OCI-LY7 (cell line): ENCODE results near the gene AUNIP. TPM values are rescaled to one million over a fixed set of nuclear protein-coding genes. Genes with fewer than 3 reads are reported as not detected.

Source experiments
- BruUV-seq: library from RNA; stranded (reverse); fragments of 400-500 nt; replicated peaks from 2 replicates; lab custom pipeline; 2021; lab: Mats Ljungman, UMichigan
- CTCF ChIA-PET: fragments of 300-600 bp; sonication (Branson Sonifier 250); formaldehyde crosslinking; loops from one replicate; lab custom pipeline; 2022; ENCODE audit warnings: antibody characterized with exemption; ENCODE audit not compliant: unreplicated experiment; lab: Charles Lee
- POLR2A ChIA-PET: fragments of 300-600 bp; sonication (Branson Sonifier 250); formaldehyde crosslinking; loops from one replicate; lab custom pipeline; 2022; ENCODE audit warnings: antibody characterized with exemption; lab: Charles Lee
- DNase-seq: peaks from one replicate; pipeline ENCODE4 v3.0.0-alpha.2; 2015; ENCODE audit warnings: low spot score
- H2AFZ ChIP-seq: fragments of 200-600 bp; sonication (generic), shearing (Covaris generic); 2 replicates; pipeline ENCODE4 v1.6.1; 2014; ENCODE audit warnings: mild to moderate bottlenecking, antibody characterized with exemption, low read length, moderate library complexity
- H3K27ac ChIP-seq: fragments of 200-600 bp; sonication (generic); 2 replicates; pipeline ENCODE4 v1.5.1; 2014; ENCODE audit warnings: mixed run types, low read depth, mild to moderate bottlenecking, moderate library complexity, low read length, inconsistent platforms; ENCODE audit not compliant: poor library complexity, severe bottlenecking
- H3K36me3 ChIP-seq: fragments of 200-600 bp; sonication (generic); 2 replicates; pipeline ENCODE4 v1.6.1; 2014; ENCODE audit warnings: mild to moderate bottlenecking, antibody characterized with exemption, low read length, moderate library complexity, mixed read lengths; ENCODE audit not compliant: insufficient read depth
- H3K4me1 ChIP-seq: fragments of 200-600 bp; sonication (generic); 2 replicates; pipeline ENCODE4 v1.5.1; 2014; ENCODE audit warnings: mild to moderate bottlenecking, low read length; ENCODE audit not compliant: insufficient read depth, poor library complexity, severe bottlenecking
- H3K4me2 ChIP-seq: fragments of 200-600 bp; sonication (generic); 2 replicates; pipeline ENCODE4 v1.6.1; 2014; ENCODE audit warnings: mild to moderate bottlenecking, low read length
- H3K4me3 ChIP-seq: fragments of 200-600 bp; sonication (generic); 2 replicates; pipeline ENCODE4 v1.5.1; 2014; ENCODE audit warnings: mild to moderate bottlenecking, low read depth, low read length; ENCODE audit not compliant: poor library complexity, severe bottlenecking
- H3K79me2 ChIP-seq: fragments of 200-600 bp; sonication (generic); 2 replicates; pipeline ENCODE4 v1.6.1; 2016; ENCODE audit warnings: low read depth, mild to moderate bottlenecking, low read length, moderate library complexity, mixed read lengths; ENCODE audit not compliant: insufficient read depth
- H3K9me2 ChIP-seq: fragments of 200-600 bp; sonication (generic); 2 replicates; pipeline ENCODE4 v1.6.1; 2016; ENCODE audit warnings: mild to moderate bottlenecking, low read length, mixed read lengths; ENCODE audit not compliant: insufficient read depth
- H3K9me3 ChIP-seq: fragments of 200-600 bp; sonication (generic); 2 replicates; pipeline ENCODE4 v1.6.1; 2014; ENCODE audit warnings: mild to moderate bottlenecking, mixed run types, low read length, mixed read lengths
- H4K20me1 ChIP-seq: fragments of 200-600 bp; sonication (generic); 2 replicates; pipeline ENCODE4 v1.6.1; 2014; ENCODE audit warnings: mild to moderate bottlenecking, antibody characterized with exemption, low read length, moderate library complexity, mixed read lengths; ENCODE audit not compliant: insufficient read depth
- EZH2phosphoT487 ChIP-seq: fragments of 200-600 bp; sonication (generic); IDR thresholded peaks from 2 replicates; pipeline ENCODE4 v1.6.1; 2018; ENCODE audit warnings: low read depth, borderline replicate concordance, mild to moderate bottlenecking, mixed run types, antibody characterized with exemption, low read length, moderate library complexity, mixed read lengths
- intact Hi-C: fragments of 100-400 bp; cut with micrococcal nuclease; formaldehyde crosslinking; loops from one replicate; pipeline ENCODE4 v1.10.0; 2022; ENCODE audit not compliant: unreplicated experiment
- total RNA-seq, 2 experiments: library from RNA; depleted of rRNA in 1 of 2; stranded (reverse); fragments of >200 nt in 1 of 2; shearing (Covaris generic) in 1 of 2; gene quantifications; 2 replicates each; pipeline ENCODE4 v1.2.3, GENCODE V29; 2014 to 2022
- TF ChIP-seq, protein P1 (sequence below): fragments of 200-600 bp; sonication (generic); conservative IDR thresholded peaks from 2 replicates; pipeline ENCODE4 v1.5.1; 2014; ENCODE audit warnings: mild to moderate bottlenecking, antibody characterized with exemption, low read length, moderate library complexity, mixed read lengths

Gene AUNIP
- total RNA-seq, 2 experiments from 2014 or later, result 15.1 to 21.5 TPM

DNA sequence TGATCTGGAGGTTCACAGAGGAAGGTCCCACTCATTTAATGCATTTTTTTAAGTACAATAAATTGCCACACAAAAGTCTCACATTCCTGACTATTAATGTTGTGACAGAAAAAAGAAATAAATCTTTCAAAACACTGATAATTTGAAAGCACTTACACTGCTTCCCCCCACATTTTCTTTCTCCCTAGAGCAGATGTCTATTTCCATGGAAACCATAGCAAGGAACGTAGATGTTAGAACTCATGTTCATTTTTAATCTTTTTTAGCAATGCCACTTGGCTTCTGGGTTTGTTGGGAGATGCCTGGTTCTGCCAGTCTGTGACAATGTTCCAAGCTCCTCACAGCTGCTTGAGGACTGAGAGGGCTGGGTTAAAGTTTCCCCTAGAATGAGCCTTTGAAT, 48.9 kb upstream of the AUNIP start:
- Histone ChIP-seq H3K9me2 (no peaks in the 10 kb centered on the region), H4K20me1 (peaks cover 21% of the 10 kb centered on the region), H3K4me2 (no peak overlapping the region), H2AFZ (no peak overlapping the region), H3K4me1 (peaks cover 25% of the 10 kb centered on the region), H3K9me3 (no peaks in the 10 kb centered on the region), H3K79me2 (peaks cover 22% of the 10 kb centered on the region), H3K4me3 (no peak overlapping the region), H3K27ac (no peak overlapping the region), H3K36me3 (peaks cover 21% of the 10 kb centered on the region)
- no TSS peak for BruUV-seq
- no peak for DNase-seq
- CTCF ChIA-PET, result no interaction called here
- POLR2A ChIA-PET, result interaction anchor here (5.1 kb wide), 1 partner anchor 89 kb away, joined by 18 read pairs; the partner anchor contains the start of gene PAFAH2
- intact Hi-C loops, result no loop called here
- TF ChIP-seq, protein P1, sequence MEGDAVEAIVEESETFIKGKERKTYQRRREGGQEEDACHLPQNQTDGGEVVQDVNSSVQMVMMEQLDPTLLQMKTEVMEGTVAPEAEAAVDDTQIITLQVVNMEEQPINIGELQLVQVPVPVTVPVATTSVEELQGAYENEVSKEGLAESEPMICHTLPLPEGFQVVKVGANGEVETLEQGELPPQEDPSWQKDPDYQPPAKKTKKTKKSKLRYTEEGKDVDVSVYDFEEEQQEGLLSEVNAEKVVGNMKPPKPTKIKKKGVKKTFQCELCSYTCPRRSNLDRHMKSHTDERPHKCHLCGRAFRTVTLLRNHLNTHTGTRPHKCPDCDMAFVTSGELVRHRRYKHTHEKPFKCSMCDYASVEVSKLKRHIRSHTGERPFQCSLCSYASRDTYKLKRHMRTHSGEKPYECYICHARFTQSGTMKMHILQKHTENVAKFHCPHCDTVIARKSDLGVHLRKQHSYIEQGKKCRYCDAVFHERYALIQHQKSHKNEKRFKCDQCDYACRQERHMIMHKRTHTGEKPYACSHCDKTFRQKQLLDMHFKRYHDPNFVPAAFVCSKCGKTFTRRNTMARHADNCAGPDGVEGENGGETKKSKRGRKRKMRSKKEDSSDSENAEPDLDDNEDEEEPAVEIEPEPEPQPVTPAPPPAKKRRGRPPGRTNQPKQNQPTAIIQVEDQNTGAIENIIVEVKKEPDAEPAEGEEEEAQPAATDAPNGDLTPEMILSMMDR, result no peak
- TF ChIP-seq EZH2phosphoT487, result no peak

DNA sequence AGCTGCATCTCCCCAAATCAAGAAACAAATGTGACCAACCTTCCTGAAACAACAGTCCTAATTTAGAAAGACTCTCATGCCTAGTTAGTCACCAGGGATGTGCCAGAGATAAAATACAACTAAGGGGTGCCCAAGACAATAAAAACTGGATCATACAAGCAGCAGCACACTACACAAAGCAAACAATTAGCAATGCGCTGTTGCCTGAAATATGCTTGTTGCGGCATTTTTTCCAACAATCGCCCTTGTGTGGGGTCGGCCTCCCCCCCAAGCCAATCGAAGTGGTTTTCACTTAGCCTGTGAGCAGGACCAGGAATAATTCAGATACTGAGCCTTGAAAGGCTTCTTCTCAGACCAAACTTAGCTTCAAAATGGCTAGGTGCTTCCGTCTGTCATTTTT, 48.3 kb upstream of the AUNIP start:
- ChIA-PET POLR2A (interaction anchor here (0.6 to 5.1 kb wide), 2 partner anchors 89 to 91 kb away, joined by 3 to 18 read pairs; partner anchors contain the start of gene PAFAH2), CTCF (interaction anchor here (0.6 kb wide), 2 partner anchors 92 to 672 kb away, joined by 3 to 4 read pairs; no protein-coding TSS in a partner anchor)
- Histone ChIP-seq H3K9me2 (no peaks in the 10 kb centered on the region), H3K79me2 (peaks cover 28% of the 10 kb centered on the region), H3K4me3 (no peak overlapping the region), H3K9me3 (no peaks in the 10 kb centered on the region), H3K27ac (no peak overlapping the region), H3K36me3 (peaks cover 27% of the 10 kb centered on the region), H3K4me2 (no peak overlapping the region), H4K20me1 (peaks cover 25% of the 10 kb centered on the region), H2AFZ (0 out of 2 replicates have a peak overlapping the region, but pooled peaks have one; percentile 79), H3K4me1 (peaks cover 27% of the 10 kb centered on the region)
- no TSS peak for BruUV-seq
- DNase-seq, result no peak
- TF ChIP-seq EZH2phosphoT487, result no peak
- TF ChIP-seq, protein P1, result no peak
- intact Hi-C loops, result no loop called here

DNA sequence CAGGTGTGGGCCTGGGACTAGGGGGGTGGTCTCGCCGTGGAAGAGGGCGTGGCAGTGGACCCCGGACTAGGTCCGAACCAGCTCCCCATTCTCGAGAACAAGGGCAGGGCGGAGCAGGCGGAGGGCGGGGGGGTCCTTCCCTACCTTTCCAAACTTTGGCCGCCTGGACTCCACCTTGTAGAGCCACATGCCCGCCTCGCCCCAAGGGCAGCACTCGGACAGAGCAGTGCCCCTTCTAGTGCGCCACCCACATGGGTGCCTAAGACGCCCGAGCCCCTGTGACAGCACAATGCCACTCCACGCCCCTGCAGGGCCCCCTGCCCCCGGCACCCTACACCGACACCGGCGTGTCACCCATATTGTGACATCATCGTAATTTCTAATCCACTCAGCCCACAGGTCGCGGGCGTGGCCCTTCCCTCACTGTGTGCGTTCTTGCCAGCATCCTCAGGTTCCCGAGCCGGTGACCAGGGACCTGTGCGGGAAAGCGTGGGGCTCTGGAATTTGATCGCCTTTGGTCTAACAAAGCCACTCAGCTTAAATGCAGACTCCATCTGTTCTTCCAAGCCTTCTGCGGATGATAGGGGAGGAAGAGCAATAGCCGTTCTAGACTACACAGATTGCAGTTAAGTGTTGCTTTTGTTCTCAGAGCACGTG, 47.5 kb upstream of the AUNIP start:
- H3K79me2 ChIP-seq, result peaks cover 36% of the 10 kb centered on the region
- H3K4me1 ChIP-seq, result peaks cover 27% of the 10 kb centered on the region
- peak overlapping the region; percentile 84 for H3K4me3 ChIP-seq
- intact Hi-C loops, result no loop called here
- ChIA-PET POLR2A (interaction anchor here (0.6 to 5.1 kb wide), 2 partner anchors 28 to 90 kb away, joined by 3 to 18 read pairs; partner anchors contain the start of gene PAFAH2), CTCF (interaction anchor here (1.0 kb wide), 1 partner anchor 10 kb away, joined by 4 read pairs; no protein-coding TSS in a partner anchor)
- no peaks in the 10 kb centered on the region for H3K9me2 ChIP-seq
- no peak for TF ChIP-seq EZH2phosphoT487
- TF ChIP-seq, protein P1, result no peak
- H3K36me3 ChIP-seq, result peaks cover 35% of the 10 kb centered on the region
- peak overlapping the region; percentile 79; the same call in 1 of the 2 replicates for H2AFZ ChIP-seq
- H3K9me3 ChIP-seq, result no peaks in the 10 kb centered on the region
- H3K4me2 ChIP-seq, result peak overlapping the region; percentile 68
- H3K27ac ChIP-seq, result no peak overlapping the region
- no peak for DNase-seq
- H4K20me1 ChIP-seq, result peaks cover 31% of the 10 kb centered on the region
- BruUV-seq, result no TSS peak
